ENCODE data around the gene MACROD2. TPM values are rescaled to one million over a fixed set of nuclear protein-coding genes. Genes with fewer than 3 reads are reported as not detected.

MACROD2 gene
- total and polyA plus RNA-seq, 2 experiments from 2014 or later = 2.8 to 4.3 TPM

- Histone ChIP-seq H3K79me2 (replicated peaks; ENCODE audit: insufficient read depth) (no peaks in the 10 kb centered on the region), H3F3A (replicated peaks; ENCODE audit: low read depth) (no peaks in the 10 kb centered on the region), H3K36me3 (ENCODE audit: insufficient read depth) (no peaks in the 10 kb centered on the region), H3K27me3 (ENCODE audit: insufficient read depth) (no peaks in the 10 kb centered on the region), H4K20me1 (replicated peaks; ENCODE audit: insufficient read depth) (no peaks in the 10 kb centered on the region), H3K4me2 (no peak overlapping the region), H3K27ac (ENCODE audit: low read depth) (no peak overlapping the region), H3K4me1 (ENCODE audit: insufficient read depth) (no peaks in the 10 kb centered on the region), H2AFZ (no peak overlapping the region), H3K9me2 (ENCODE audit: insufficient read depth) (no peaks in the 10 kb centered on the region), H3K4me3 (no peak overlapping the region)
- DNase-seq (ENCODE audit: low spot score) (no peak), ATAC-seq (no peak)
- Mint-ChIP-seq H3K36me3 (ENCODE audit: low read depth) (no peaks in the 10 kb centered on the region), H3K4me1 (no peaks in the 10 kb centered on the region; the same call in 2 of the 3 replicates), H3K27ac (no peak overlapping the region), H3K27me3 (ENCODE audit: insufficient read depth, low read depth, poor library complexity) (no peaks in the 10 kb centered on the region), H3K9me3 (no peaks in the 10 kb centered on the region), H3K4me3 (no peak overlapping the region)
- no peak for TF ChIP-seq CTCF (conservative IDR thresholded peaks at IDR 0.05; ENCODE audit: low read depth in 2 of 2)
- TF ChIP-seq POLR2AphosphoS5 (IDR thresholded peaks at IDR 0.05; ENCODE audit: low read depth) = no peak
- TF ChIP-seq REST (IDR thresholded peaks at IDR 0.05; ENCODE audit: unreplicated experiment) = no peak
- no peak for TF ChIP-seq CREB1 (CRISPR knock-in tag; IDR thresholded peaks at IDR 0.05; ENCODE audit: low read depth)
- TF ChIP-seq STAT1 (IDR thresholded peaks at IDR 0.05; ENCODE audit: unreplicated experiment) = no peak
- no peak for TF ChIP-seq ZNF114 (CRISPR knock-in tag; IDR thresholded peaks at IDR 0.05)
- no peak for TF ChIP-seq ETS1 (IDR thresholded peaks at IDR 0.05)
- TF ChIP-seq ZNF331 (CRISPR knock-in tag; IDR thresholded peaks at IDR 0.05; ENCODE audit: low read depth) = no peak
- TF ChIP-seq EZH2phosphoT487 (IDR thresholded peaks at IDR 0.05; ENCODE audit: unreplicated experiment) = no peak
- no peak for TF ChIP-seq NANOG (IDR thresholded peaks at IDR 0.05; ENCODE audit: borderline replicate concordance)
Observed at GRCh38 chr20:14664101-14664500, 668.8 kb downstream of the MACROD2 start.

- Mint-ChIP-seq H3K27ac (no peak overlapping the region), H3K4me1 (no peaks in the 10 kb centered on the region; the same call in 2 of the 3 replicates), H3K36me3 (ENCODE audit: low read depth) (no peaks in the 10 kb centered on the region), H3K9me3 (no peaks in the 10 kb centered on the region), H3K4me3 (no peak overlapping the region), H3K27me3 (ENCODE audit: insufficient read depth, low read depth, poor library complexity) (no peaks in the 10 kb centered on the region)
- H3F3A ChIP-seq (replicated peaks; ENCODE audit: low read depth) = no peaks in the 10 kb centered on the region
- H3K79me2 ChIP-seq (replicated peaks; ENCODE audit: insufficient read depth) = no peaks in the 10 kb centered on the region
- TF ChIP-seq STAT1 (IDR thresholded peaks at IDR 0.05; ENCODE audit: unreplicated experiment) (no peak), ETS1 (IDR thresholded peaks at IDR 0.05) (no peak), POLR2AphosphoS5 (IDR thresholded peaks at IDR 0.05; ENCODE audit: low read depth) (no peak), EZH2phosphoT487 (IDR thresholded peaks at IDR 0.05; ENCODE audit: unreplicated experiment) (no peak), JUNB (IDR thresholded peaks at IDR 0.05; ENCODE audit: unreplicated experiment) (no peak), EZH2 (IDR thresholded peaks at IDR 0.05; ENCODE audit: low read depth, unreplicated experiment) (no peak), CTCF (conservative IDR thresholded peaks at IDR 0.05; ENCODE audit: low read depth in 2 of 2) (no peak)
- no peak for ATAC-seq
- no peak for DNase-seq (ENCODE audit: low spot score)
- H3K27ac ChIP-seq (ENCODE audit: low read depth) = no peak overlapping the region
- H3K4me3 ChIP-seq = no peak overlapping the region
- no peaks in the 10 kb centered on the region for H3K36me3 ChIP-seq (ENCODE audit: insufficient read depth)
- no peaks in the 10 kb centered on the region for H3K27me3 ChIP-seq (ENCODE audit: insufficient read depth)
- no peak overlapping the region for H3K4me2 ChIP-seq
- H2AFZ ChIP-seq = no peak overlapping the region
- no peaks in the 10 kb centered on the region for H3K9me2 ChIP-seq (ENCODE audit: insufficient read depth)
- H3K4me1 ChIP-seq (ENCODE audit: insufficient read depth) = no peaks in the 10 kb centered on the region
- H4K20me1 ChIP-seq (replicated peaks; ENCODE audit: insufficient read depth) = no peaks in the 10 kb centered on the region
Observed at GRCh38 chr20:14666696-14667095, 671.4 kb downstream of the MACROD2 start.

Measured in GM23338 (cell line).